Measurements from ENCODE around the gene KLK15.
A peak's percentile ranks its signal among the peaks of the same experiment; 100 is the strongest.
"Not testable (repeated sequence)": the region's sequence is repeated elsewhere in the genome, so short reads cannot be mapped to it uniquely, and the experiment has no call there.

The KLK15 gene

GRCh38 chr19:50819636-50820035 lies 13.7 kb downstream of the KLK15 start:
- no peak for DNase-seq

GRCh38 chr19:50818859-50819472 lies 14.4 kb downstream of the KLK15 start:
- DNase-seq, result no peak

GRCh38 chr19:50817941-50818858 lies 15.2 kb downstream of the KLK15 start:
- DNase-seq, result peak; percentile 87

- DNase-seq, result no peak
Measured at GRCh38 chr19:50815439-50815838, 17.9 kb downstream of the KLK15 start.

- DNase-seq, result no peak
Measured at GRCh38 chr19:50814883-50815282, 18.5 kb downstream of the KLK15 start.

- no peak for DNase-seq
Measured at GRCh38 chr19:50812474-50812873, 20.9 kb downstream of the KLK15 start.

GRCh38 chr19:50811622-50812238 lies 21.6 kb downstream of the KLK15 start:
- DNase-seq, result not testable (repeated sequence)

- DNase-seq, result no peak
Measured at GRCh38 chr19:50808856-50809255, 24.5 kb downstream of the KLK15 start.

GRCh38 chr19:50804420-50805272 lies 28.7 kb downstream of the KLK15 start:
- DNase-seq, result peak; percentile 100

- no peak for DNase-seq
Measured at GRCh38 chr19:50803633-50804419, 29.5 kb downstream of the KLK15 start.

- DNase-seq, result no peak
Measured at GRCh38 chr19:50801107-50801506, 32.3 kb downstream of the KLK15 start.

GRCh38 chr19:50799547-50799851 lies 33.9 kb downstream of the KLK15 start:
- DNase-seq, result no peak

- no peak for DNase-seq
Measured at GRCh38 chr19:50798659-50799546, 34.5 kb downstream of the KLK15 start.

GRCh38 chr19:50797781-50798658 lies 35.4 kb downstream of the KLK15 start:
- no peak for DNase-seq

GRCh38 chr19:50797429-50797780 lies 36.0 kb downstream of the KLK15 start:
- DNase-seq, result no peak

- DNase-seq, result no peak
Measured at GRCh38 chr19:50796634-50797428, 36.5 kb downstream of the KLK15 start.

- DNase-seq, result no peak
Measured at GRCh38 chr19:50796128-50796633, 37.2 kb downstream of the KLK15 start.

- no peak for DNase-seq
Measured at GRCh38 chr19:50795664-50796073, 37.7 kb downstream of the KLK15 start.

Measured in eye (tissue), 1 donor.